KMS-11 (cell line): ENCODE results near the gene SYT13.

Source experiments
- H2AFZ ChIP-seq: fragments of 200-600 bp; sonication (generic); 2 replicates; pipeline ENCODE4 v1.6.1; 2016; ENCODE audit warnings: antibody characterized with exemption, mixed run types, low read depth
- H3K27ac ChIP-seq: fragments of 200-600 bp; sonication (generic); 2 replicates; pipeline ENCODE4 v1.6.1; 2016; ENCODE audit warnings: mild to moderate bottlenecking, mixed run types
- H3K27me3 ChIP-seq: fragments of 200-600 bp; sonication (generic); 2 replicates; pipeline ENCODE4 v1.6.1; 2017; ENCODE audit warnings: mild to moderate bottlenecking, low read depth, mixed run types, moderate library complexity; ENCODE audit not compliant: insufficient read depth
- H3K36me3 ChIP-seq: fragments of 200-600 bp; sonication (generic); 2 replicates; pipeline ENCODE4 v1.6.1; 2017; ENCODE audit warnings: mild to moderate bottlenecking, mixed run types; ENCODE audit not compliant: insufficient read depth
- H3K4me1 ChIP-seq: fragments of 200-600 bp; sonication (generic); 2 replicates; pipeline ENCODE4 v1.6.1; 2016; ENCODE audit warnings: mild to moderate bottlenecking, low read depth, mixed run types; ENCODE audit not compliant: poor library complexity, severe bottlenecking
- H3K4me2 ChIP-seq: fragments of 200-600 bp; sonication (generic); 2 replicates; pipeline ENCODE4 v1.7.0; 2016; ENCODE audit warnings: mild to moderate bottlenecking, mixed run types
- H3K4me3 ChIP-seq: fragments of 200-600 bp; sonication (generic); IDR thresholded peaks from 2 replicates; pipeline ENCODE4 v1.6.1; 2017; ENCODE audit warnings: low read depth, low read length, mixed read lengths; ENCODE audit not compliant: insufficient read depth
- H3K79me2 ChIP-seq: fragments of 200-600 bp; sonication (generic); 2 replicates; pipeline ENCODE4 v1.6.1; 2016; ENCODE audit warnings: low read depth, mixed run types; ENCODE audit not compliant: insufficient read depth
- H3K9ac ChIP-seq: fragments of 200-600 bp; sonication (generic); 2 replicates; pipeline ENCODE4 v1.6.1; 2016; ENCODE audit warnings: mild to moderate bottlenecking, mixed run types
- H4K20me1 ChIP-seq: fragments of 200-600 bp; sonication (generic); 2 replicates; pipeline ENCODE4 v1.6.1; 2016; ENCODE audit warnings: mild to moderate bottlenecking, mixed run types; ENCODE audit not compliant: insufficient read depth
- CTCF ChIP-seq: fragments of 200-600 bp; sonication (generic); conservative IDR thresholded peaks from 2 replicates; pipeline ENCODE4 v1.6.1; 2017; ENCODE audit warnings: low read depth, mild to moderate bottlenecking, antibody characterized with exemption, low read length, moderate library complexity, mixed read lengths

SYT13 gene

DNA sequence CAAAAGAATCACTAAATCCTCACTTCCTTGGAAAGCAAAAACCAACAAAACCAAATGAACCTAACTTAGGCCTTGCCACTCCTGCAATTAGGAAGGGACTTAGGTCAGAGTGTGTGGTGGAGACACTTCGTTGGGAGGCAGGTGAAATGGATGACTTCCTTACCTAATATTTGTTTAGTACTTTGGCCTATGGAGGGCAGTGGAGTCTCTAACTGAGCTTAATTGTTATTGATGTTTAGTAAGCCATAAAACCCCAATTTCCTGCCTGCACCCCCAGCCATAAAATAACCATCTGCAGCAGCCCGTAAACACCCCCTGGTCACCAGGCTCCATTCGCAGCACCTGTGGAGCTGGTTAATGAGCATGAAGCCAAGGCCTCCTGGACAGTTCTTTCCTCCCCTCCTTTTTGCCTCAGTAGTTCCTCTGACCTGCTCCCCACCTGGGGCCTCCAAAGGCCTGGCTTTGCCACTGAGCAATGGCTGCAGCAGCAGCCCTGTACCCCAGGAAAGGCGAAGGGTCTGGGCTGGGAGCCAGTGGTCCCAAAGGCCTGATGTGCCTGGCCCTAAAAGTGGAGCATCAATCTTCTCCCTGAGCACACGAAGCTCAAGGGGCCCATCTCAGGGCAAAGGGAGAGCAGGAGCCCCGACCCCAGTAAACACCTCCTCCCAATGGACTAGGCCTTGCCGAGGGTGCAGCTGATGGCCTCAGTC lies 15.6 kb upstream of the SYT13 start:
- no peaks in the 10 kb centered on the region for H4K20me1 ChIP-seq
- no peak overlapping the region for H3K4me2 ChIP-seq
- H2AFZ ChIP-seq = no peak overlapping the region
- no peak overlapping the region for H3K4me3 ChIP-seq
- H3K27me3 ChIP-seq = no peaks in the 10 kb centered on the region
- H3K79me2 ChIP-seq = no peaks in the 10 kb centered on the region
- no peak for TF ChIP-seq CTCF
- H3K9ac ChIP-seq = no peak overlapping the region
- no peak overlapping the region for H3K27ac ChIP-seq
- H3K36me3 ChIP-seq = no peaks in the 10 kb centered on the region
- no peaks in the 10 kb centered on the region for H3K4me1 ChIP-seq

DNA sequence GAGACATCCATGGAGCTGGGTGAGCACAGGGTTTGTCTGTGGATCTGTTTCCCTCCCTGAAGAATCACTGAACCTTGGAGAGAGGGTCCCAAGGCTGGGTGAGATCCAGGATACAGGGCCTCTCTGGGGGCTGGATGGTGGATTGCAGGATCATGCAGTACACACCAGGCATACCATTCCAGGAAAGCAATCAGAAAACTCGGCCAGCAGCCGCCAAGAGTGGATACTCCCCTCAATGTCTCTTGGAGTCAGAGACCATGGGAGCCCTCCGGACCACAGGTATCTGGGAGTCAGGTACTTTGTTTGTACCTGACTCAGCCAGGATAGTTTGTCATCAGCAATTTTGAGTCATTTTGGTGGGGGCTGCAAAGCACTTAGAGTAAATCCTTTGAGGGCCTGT lies 14.6 kb upstream of the SYT13 start:
- no peak for TF ChIP-seq CTCF

GRCh38 chr11:45298718-45299117 lies 12.6 kb upstream of the SYT13 start:
- H3K4me1 ChIP-seq = no peaks in the 10 kb centered on the region
- no peaks in the 10 kb centered on the region for H3K36me3 ChIP-seq
- H3K9ac ChIP-seq = no peak overlapping the region
- no peak overlapping the region for H3K4me3 ChIP-seq
- no peak for TF ChIP-seq CTCF
- H4K20me1 ChIP-seq = no peaks in the 10 kb centered on the region
- no peak overlapping the region for H3K27ac ChIP-seq
- no peaks in the 10 kb centered on the region for H3K79me2 ChIP-seq
- H2AFZ ChIP-seq = no peak overlapping the region
- H3K27me3 ChIP-seq = no peaks in the 10 kb centered on the region
- H3K4me2 ChIP-seq = no peak overlapping the region

More for the DNA sequence above, 14.6 kb upstream of the SYT13 start:
- no peak overlapping the region for H3K4me2 ChIP-seq
- H3K9ac ChIP-seq = no peak overlapping the region
- H3K4me3 ChIP-seq = no peak overlapping the region
- H3K4me1 ChIP-seq = no peaks in the 10 kb centered on the region
- H3K36me3 ChIP-seq = no peaks in the 10 kb centered on the region
- H3K27ac ChIP-seq = no peak overlapping the region
- no peak overlapping the region for H2AFZ ChIP-seq
- H3K27me3 ChIP-seq = no peaks in the 10 kb centered on the region
- no peaks in the 10 kb centered on the region for H3K79me2 ChIP-seq
- H4K20me1 ChIP-seq = no peaks in the 10 kb centered on the region

GRCh38 chr11:45296075-45296474 lies 9.9 kb upstream of the SYT13 start:
- Histone ChIP-seq H3K79me2 (no peaks in the 10 kb centered on the region), H2AFZ (no peak overlapping the region), H3K4me1 (no peaks in the 10 kb centered on the region), H3K36me3 (no peaks in the 10 kb centered on the region), H3K4me2 (no peak overlapping the region), H4K20me1 (no peaks in the 10 kb centered on the region), H3K27ac (no peak overlapping the region), H3K4me3 (no peak overlapping the region), H3K27me3 (no peaks in the 10 kb centered on the region), H3K9ac (no peak overlapping the region)
- no peak for TF ChIP-seq CTCF
